ENCODE data around the gene PASK.

- TF ChIP-seq CTCF (IDR thresholded peaks at IDR 0.05) (no peak), EP300 (IDR thresholded peaks at IDR 0.05) (no peak), POLR2A (IDR thresholded peaks at IDR 0.05) (no peak)
Measured at GRCh38 chr2:241122376-241123002, 26.8 kb downstream of the PASK start.
